KMS-11 (cell line): ENCODE measurements around the gene JMJD7.
A peak's percentile ranks its signal among the peaks of the same experiment; 100 is the strongest.
"Not testable (repeated sequence)": the region's sequence is repeated elsewhere in the genome, so short reads cannot be mapped to it uniquely, and the experiment has no call there.

Source experiments
- H2AFZ ChIP-seq: fragments of 200-600 bp; sonication (generic); 2 replicates; pipeline ENCODE4 v1.6.1; 2016; ENCODE audit warnings: antibody characterized with exemption, mixed run types, low read depth
- H3K27ac ChIP-seq: fragments of 200-600 bp; sonication (generic); 2 replicates; pipeline ENCODE4 v1.6.1; 2016; ENCODE audit warnings: mild to moderate bottlenecking, mixed run types
- H3K27me3 ChIP-seq: fragments of 200-600 bp; sonication (generic); 2 replicates; pipeline ENCODE4 v1.6.1; 2017; ENCODE audit warnings: mild to moderate bottlenecking, low read depth, mixed run types, moderate library complexity; ENCODE audit not compliant: insufficient read depth
- H3K36me3 ChIP-seq: fragments of 200-600 bp; sonication (generic); 2 replicates; pipeline ENCODE4 v1.6.1; 2017; ENCODE audit warnings: mild to moderate bottlenecking, mixed run types; ENCODE audit not compliant: insufficient read depth
- H3K4me1 ChIP-seq: fragments of 200-600 bp; sonication (generic); 2 replicates; pipeline ENCODE4 v1.6.1; 2016; ENCODE audit warnings: mild to moderate bottlenecking, low read depth, mixed run types; ENCODE audit not compliant: poor library complexity, severe bottlenecking
- H3K4me2 ChIP-seq: fragments of 200-600 bp; sonication (generic); 2 replicates; pipeline ENCODE4 v1.7.0; 2016; ENCODE audit warnings: mild to moderate bottlenecking, mixed run types
- H3K4me3 ChIP-seq: fragments of 200-600 bp; sonication (generic); IDR thresholded peaks from 2 replicates; pipeline ENCODE4 v1.6.1; 2017; ENCODE audit warnings: low read depth, low read length, mixed read lengths; ENCODE audit not compliant: insufficient read depth
- H3K79me2 ChIP-seq: fragments of 200-600 bp; sonication (generic); 2 replicates; pipeline ENCODE4 v1.6.1; 2016; ENCODE audit warnings: low read depth, mixed run types; ENCODE audit not compliant: insufficient read depth
- H3K9ac ChIP-seq: fragments of 200-600 bp; sonication (generic); 2 replicates; pipeline ENCODE4 v1.6.1; 2016; ENCODE audit warnings: mild to moderate bottlenecking, mixed run types
- H4K20me1 ChIP-seq: fragments of 200-600 bp; sonication (generic); 2 replicates; pipeline ENCODE4 v1.6.1; 2016; ENCODE audit warnings: mild to moderate bottlenecking, mixed run types; ENCODE audit not compliant: insufficient read depth
- TF ChIP-seq, protein P1 (sequence below): fragments of 200-600 bp; sonication (generic); conservative IDR thresholded peaks from 2 replicates; pipeline ENCODE4 v1.6.1; 2017; ENCODE audit warnings: low read depth, mild to moderate bottlenecking, antibody characterized with exemption, low read length, moderate library complexity, mixed read lengths

JMJD7 gene

GRCh38 chr15:41827290-41827879 is 507 bp upstream of the JMJD7 start:
- H3K27ac ChIP-seq: no peak overlapping the region

GRCh38 chr15:41828807-41829141 is 882 bp downstream of the JMJD7 start:
- Histone ChIP-seq H3K9ac (no peak overlapping the region), H3K27me3 (no peaks in the 10 kb centered on the region), H2AFZ (0 out of 2 replicates have a peak overlapping the region, but pooled peaks have one; percentile 66), H3K36me3 (no peaks in the 10 kb centered on the region), H4K20me1 (no peaks in the 10 kb centered on the region), H3K27ac (no peak overlapping the region), H3K79me2 (no peaks in the 10 kb centered on the region), H3K4me1 (peaks cover 10% of the 10 kb centered on the region), H3K4me2 (peak overlapping the region; percentile 82), H3K4me3 (no peak overlapping the region)
- TF ChIP-seq, protein P1, sequence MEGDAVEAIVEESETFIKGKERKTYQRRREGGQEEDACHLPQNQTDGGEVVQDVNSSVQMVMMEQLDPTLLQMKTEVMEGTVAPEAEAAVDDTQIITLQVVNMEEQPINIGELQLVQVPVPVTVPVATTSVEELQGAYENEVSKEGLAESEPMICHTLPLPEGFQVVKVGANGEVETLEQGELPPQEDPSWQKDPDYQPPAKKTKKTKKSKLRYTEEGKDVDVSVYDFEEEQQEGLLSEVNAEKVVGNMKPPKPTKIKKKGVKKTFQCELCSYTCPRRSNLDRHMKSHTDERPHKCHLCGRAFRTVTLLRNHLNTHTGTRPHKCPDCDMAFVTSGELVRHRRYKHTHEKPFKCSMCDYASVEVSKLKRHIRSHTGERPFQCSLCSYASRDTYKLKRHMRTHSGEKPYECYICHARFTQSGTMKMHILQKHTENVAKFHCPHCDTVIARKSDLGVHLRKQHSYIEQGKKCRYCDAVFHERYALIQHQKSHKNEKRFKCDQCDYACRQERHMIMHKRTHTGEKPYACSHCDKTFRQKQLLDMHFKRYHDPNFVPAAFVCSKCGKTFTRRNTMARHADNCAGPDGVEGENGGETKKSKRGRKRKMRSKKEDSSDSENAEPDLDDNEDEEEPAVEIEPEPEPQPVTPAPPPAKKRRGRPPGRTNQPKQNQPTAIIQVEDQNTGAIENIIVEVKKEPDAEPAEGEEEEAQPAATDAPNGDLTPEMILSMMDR: no peak

More at GRCh38 chr15:41827290-41827879, 507 bp upstream of the JMJD7 start:
- H3K4me1 ChIP-seq: peaks cover 10% of the 10 kb centered on the region
- H3K4me3 ChIP-seq: no peak overlapping the region
- H3K27me3 ChIP-seq: no peaks in the 10 kb centered on the region
- H3K4me2 ChIP-seq: peak overlapping the region; percentile 84
- no peak overlapping the region for H3K9ac ChIP-seq
- no peaks in the 10 kb centered on the region for H3K36me3 ChIP-seq
- peak overlapping the region; percentile 60 for H2AFZ ChIP-seq
- TF ChIP-seq, protein P1: no peak
- no peaks in the 10 kb centered on the region for H3K79me2 ChIP-seq
- H4K20me1 ChIP-seq: no peaks in the 10 kb centered on the region

GRCh38 chr15:41829959-41830646 is 2.2 kb downstream of the JMJD7 start:
- H3K27ac ChIP-seq: no peak overlapping the region
- no peak overlapping the region for H2AFZ ChIP-seq
- peaks cover 10% of the 10 kb centered on the region for H3K4me1 ChIP-seq
- H3K4me2 ChIP-seq: no peak overlapping the region
- H3K79me2 ChIP-seq: no peaks in the 10 kb centered on the region
- TF ChIP-seq, protein P1: no peak
- no peak overlapping the region for H3K4me3 ChIP-seq
- H3K9ac ChIP-seq: no peak overlapping the region
- no peaks in the 10 kb centered on the region for H3K36me3 ChIP-seq
- H4K20me1 ChIP-seq: no peaks in the 10 kb centered on the region
- H3K27me3 ChIP-seq: no peaks in the 10 kb centered on the region

- H3K4me2 ChIP-seq, H3K79me2 ChIP-seq, H3K4me1 ChIP-seq, H4K20me1 ChIP-seq, H3K36me3 ChIP-seq, H3K27ac ChIP-seq, H3K4me3 ChIP-seq, H2AFZ ChIP-seq, H3K9ac ChIP-seq, H3K27me3 ChIP-seq: not testable (repeated sequence)
These were observed 3.4 kb downstream of the JMJD7 start for GRCh38 chr15:41831291-41831690.

DNA sequence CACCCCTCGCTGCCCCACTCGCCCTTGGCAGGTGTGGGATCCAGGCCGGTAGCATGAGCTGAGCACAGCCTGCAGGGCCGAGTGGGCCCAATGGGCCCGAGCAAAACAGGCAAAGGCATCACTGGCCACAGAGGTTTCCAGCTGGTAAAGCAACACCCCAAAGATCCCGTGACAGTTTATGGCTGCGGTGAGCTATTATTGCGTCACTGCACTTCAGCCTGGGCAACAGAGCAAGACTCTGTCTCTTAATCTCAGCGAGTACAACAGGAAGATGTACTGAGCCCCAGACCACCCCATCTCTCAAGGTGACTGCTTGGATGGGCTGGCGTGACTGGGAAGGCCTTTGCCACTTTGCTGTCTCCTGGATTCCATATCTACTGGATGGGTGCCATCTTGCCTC is 4.3 kb downstream of the JMJD7 start:
- Histone ChIP-seq H2AFZ (no peak overlapping the region), H3K27ac (no peak overlapping the region), H3K4me3 (no peak overlapping the region), H3K4me1 (peaks cover 10% of the 10 kb centered on the region), H3K36me3 (no peaks in the 10 kb centered on the region), H4K20me1 (no peaks in the 10 kb centered on the region), H3K79me2 (no peaks in the 10 kb centered on the region), H3K9ac (no peak overlapping the region), H3K4me2 (no peak overlapping the region), H3K27me3 (no peaks in the 10 kb centered on the region)
- TF ChIP-seq, protein P1: no peak
